Measurements from ENCODE around the gene GALE. TPM values are rescaled to one million over a fixed set of nuclear protein-coding genes. Genes with fewer than 3 reads are reported as not detected.

Gene GALE
- total and polyA plus RNA-seq, 2 of the 13 experiments (the other 11 are each of a cell fraction or from before 2014, with no cell fraction given) = 85.2 to 88.4 TPM

- no peak for TF ChIP-seq PATZ1 (CRISPR knock-in tag; IDR thresholded peaks at IDR 0.05)
- no peak for TF ChIP-seq PPARG (CRISPR knock-in tag; conservative IDR thresholded peaks at IDR 0.05)
- TF ChIP-seq XRCC5 (optimal IDR thresholded peaks at IDR 0.05; ENCODE audit: low read length) = peak; percentile 59
- TF ChIP-seq, protein P1, sequence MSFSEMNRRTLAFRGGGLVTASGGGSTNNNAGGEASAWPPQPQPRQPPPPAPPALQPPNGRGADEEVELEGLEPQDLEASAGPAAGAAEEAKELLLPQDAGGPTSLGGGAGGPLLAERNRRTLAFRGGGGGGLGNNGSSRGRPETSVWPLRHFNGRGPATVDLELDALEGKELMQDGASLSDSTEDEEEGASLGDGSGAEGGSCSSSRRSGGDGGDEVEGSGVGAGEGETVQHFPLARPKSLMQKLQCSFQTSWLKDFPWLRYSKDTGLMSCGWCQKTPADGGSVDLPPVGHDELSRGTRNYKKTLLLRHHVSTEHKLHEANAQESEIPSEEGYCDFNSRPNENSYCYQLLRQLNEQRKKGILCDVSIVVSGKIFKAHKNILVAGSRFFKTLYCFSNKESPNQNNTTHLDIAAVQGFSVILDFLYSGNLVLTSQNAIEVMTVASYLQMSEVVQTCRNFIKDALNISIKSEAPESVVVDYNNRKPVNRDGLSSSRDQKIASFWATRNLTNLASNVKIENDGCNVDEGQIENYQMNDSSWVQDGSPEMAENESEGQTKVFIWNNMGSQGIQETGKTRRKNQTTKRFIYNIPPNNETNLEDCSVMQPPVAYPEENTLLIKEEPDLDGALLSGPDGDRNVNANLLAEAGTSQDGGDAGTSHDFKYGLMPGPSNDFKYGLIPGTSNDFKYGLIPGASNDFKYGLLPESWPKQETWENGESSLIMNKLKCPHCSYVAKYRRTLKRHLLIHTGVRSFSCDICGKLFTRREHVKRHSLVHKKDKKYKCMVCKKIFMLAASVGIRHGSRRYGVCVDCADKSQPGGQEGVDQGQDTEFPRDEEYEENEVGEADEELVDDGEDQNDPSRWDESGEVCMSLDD (CRISPR knock-in tag; IDR thresholded peaks at IDR 0.05; ENCODE audit: borderline replicate concordance) = no peak
Measured at GRCh38 chr1:23772049-23772853, 28.3 kb downstream of the GALE start (continued).

DNA sequence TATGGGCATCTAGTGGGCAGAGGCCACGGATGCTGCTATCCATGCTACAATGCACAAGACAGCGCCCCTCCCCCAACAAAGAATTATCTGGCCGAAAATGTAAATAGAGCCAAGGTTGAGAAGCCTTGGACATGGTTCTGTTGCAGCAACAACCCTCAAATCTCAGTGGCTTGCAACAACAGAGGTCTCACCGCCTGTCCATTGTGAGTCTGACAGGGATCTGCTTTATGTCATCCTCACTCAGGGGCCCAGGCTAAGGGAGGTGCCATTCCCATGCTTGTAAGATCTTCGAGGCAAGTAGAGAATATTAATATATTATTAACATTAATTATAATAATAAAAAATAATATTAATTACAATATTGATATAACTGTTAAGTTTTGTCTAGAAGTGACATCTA is 31.8 kb downstream of the GALE start:
- Histone ChIP-seq H3K27me3 (ENCODE audit: control insufficient read depth in 1 of 2, insufficient read depth in 2 of 2, low read length in 2 of 2) (no peaks in the 10 kb centered on the region), H3K79me2 (ENCODE audit: insufficient read depth, low read length) (no peaks in the 10 kb centered on the region), H3K9me3 (ENCODE audit: low read length) (no peaks in the 10 kb centered on the region), H3K27ac (ENCODE audit: extremely low read length, insufficient read depth, low read length) (no peak overlapping the region), H2AFZ (ENCODE audit: low read length) (no peak overlapping the region), H3K4me1 (ENCODE audit: insufficient read depth, low read length) (peaks cover 25% of the 10 kb centered on the region), H3K9ac (ENCODE audit: insufficient read depth, low read depth, low read length) (no peak overlapping the region), H3K36me3 (replicated peaks in 1 of 2; ENCODE audit: control insufficient read depth in 1 of 2, insufficient read depth in 2 of 2, low read length in 2 of 2) (peaks cover 0 to 15% of the 10 kb centered on the region in 2 experiments; a peak in 3 of 5 replicates), H3K4me3 (replicated peaks in 1 of 3; ENCODE audit: insufficient read depth in 1 of 3, low read depth in 2 of 3, low read length in 3 of 3) (no peak overlapping the region), H4K20me1 (ENCODE audit: insufficient read depth, low read length) (no peaks in the 10 kb centered on the region), H3K4me2 (ENCODE audit: low read depth, low read length) (no peak overlapping the region)
- no peak for DNase-seq (ENCODE audit: low spot score)
- ChIA-PET POLR2A (no interaction called here), CTCF (ENCODE audit: low intra/inter-chr PET ratio, low total read pairs) (no interaction called here)
- WGBS (ENCODE audit: low lambda C conversion rate) = 80% methylated on average over 3 of the region's 5 CpGs
- no peak for ATAC-seq
- no peak for FAIRE-seq
- in situ Hi-C loops (cut with HindIII; ENCODE audit: extremely low pct_ligation_motif_present, low pct_unique_long_range_greater_than_20kb) (no loop called here), intact Hi-C loops (cut with micrococcal nuclease; ENCODE audit: unreplicated experiment) (no loop called here)
- BruUV-seq (replicated peaks) = no TSS peak
- TF ChIP-seq ZBTB44 (CRISPR knock-in tag; IDR thresholded peaks at IDR 0.05) (no peak), CBX1 (IDR thresholded peaks at IDR 0.05; ENCODE audit: low read depth) (no peak)
- TF ChIP-seq, protein P2, sequence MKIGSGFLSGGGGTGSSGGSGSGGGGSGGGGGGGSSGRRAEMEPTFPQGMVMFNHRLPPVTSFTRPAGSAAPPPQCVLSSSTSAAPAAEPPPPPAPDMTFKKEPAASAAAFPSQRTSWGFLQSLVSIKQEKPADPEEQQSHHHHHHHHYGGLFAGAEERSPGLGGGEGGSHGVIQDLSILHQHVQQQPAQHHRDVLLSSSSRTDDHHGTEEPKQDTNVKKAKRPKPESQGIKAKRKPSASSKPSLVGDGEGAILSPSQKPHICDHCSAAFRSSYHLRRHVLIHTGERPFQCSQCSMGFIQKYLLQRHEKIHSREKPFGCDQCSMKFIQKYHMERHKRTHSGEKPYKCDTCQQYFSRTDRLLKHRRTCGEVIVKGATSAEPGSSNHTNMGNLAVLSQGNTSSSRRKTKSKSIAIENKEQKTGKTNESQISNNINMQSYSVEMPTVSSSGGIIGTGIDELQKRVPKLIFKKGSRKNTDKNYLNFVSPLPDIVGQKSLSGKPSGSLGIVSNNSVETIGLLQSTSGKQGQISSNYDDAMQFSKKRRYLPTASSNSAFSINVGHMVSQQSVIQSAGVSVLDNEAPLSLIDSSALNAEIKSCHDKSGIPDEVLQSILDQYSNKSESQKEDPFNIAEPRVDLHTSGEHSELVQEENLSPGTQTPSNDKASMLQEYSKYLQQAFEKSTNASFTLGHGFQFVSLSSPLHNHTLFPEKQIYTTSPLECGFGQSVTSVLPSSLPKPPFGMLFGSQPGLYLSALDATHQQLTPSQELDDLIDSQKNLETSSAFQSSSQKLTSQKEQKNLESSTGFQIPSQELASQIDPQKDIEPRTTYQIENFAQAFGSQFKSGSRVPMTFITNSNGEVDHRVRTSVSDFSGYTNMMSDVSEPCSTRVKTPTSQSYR (CRISPR knock-in tag; IDR thresholded peaks at IDR 0.05; ENCODE audit: borderline replicate concordance) = peak; percentile 24; the same call in 1 of the 2 replicates
- TF ChIP-seq, protein P3, sequence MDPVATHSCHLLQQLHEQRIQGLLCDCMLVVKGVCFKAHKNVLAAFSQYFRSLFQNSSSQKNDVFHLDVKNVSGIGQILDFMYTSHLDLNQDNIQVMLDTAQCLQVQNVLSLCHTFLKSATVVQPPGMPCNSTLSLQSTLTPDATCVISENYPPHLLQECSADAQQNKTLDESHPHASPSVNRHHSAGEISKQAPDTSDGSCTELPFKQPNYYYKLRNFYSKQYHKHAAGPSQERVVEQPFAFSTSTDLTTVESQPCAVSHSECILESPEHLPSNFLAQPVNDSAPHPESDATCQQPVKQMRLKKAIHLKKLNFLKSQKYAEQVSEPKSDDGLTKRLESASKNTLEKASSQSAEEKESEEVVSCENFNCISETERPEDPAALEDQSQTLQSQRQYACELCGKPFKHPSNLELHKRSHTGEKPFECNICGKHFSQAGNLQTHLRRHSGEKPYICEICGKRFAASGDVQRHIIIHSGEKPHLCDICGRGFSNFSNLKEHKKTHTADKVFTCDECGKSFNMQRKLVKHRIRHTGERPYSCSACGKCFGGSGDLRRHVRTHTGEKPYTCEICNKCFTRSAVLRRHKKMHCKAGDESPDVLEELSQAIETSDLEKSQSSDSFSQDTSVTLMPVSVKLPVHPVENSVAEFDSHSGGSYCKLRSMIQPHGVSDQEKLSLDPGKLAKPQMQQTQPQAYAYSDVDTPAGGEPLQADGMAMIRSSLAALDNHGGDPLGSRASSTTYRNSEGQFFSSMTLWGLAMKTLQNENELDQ (CRISPR knock-in tag; IDR thresholded peaks at IDR 0.05; ENCODE audit: borderline replicate concordance) = no peak
